Testis (tissue), 3 donors: ENCODE measurements around the gene GPR17. TPM values are rescaled to one million over a fixed set of nuclear protein-coding genes. Genes with fewer than 3 reads are reported as not detected.

Experiments
- DNase-seq: peaks from one replicate; pipeline ENCODE4 v3.0.0-alpha.2; 2019
- H3K27ac ChIP-seq, 2 donors: fragments of 200-600 bp; sonication (generic); one replicate each; pipeline ENCODE4 v1.5.1; 2019
- H3K27me3 ChIP-seq: fragments of 200-600 bp; sonication (generic); one replicate; pipeline ENCODE4 v1.5.1; 2019
- H3K36me3 ChIP-seq: fragments of 200-600 bp; sonication (generic); one replicate; pipeline ENCODE4 v1.5.1; 2017; ENCODE audit warnings: low read depth; ENCODE audit errors: missing control alignments
- H3K4me1 ChIP-seq: fragments of 200-600 bp; sonication (generic); one replicate; pipeline ENCODE4 v1.5.1; 2019
- H3K4me3 ChIP-seq, 2 donors: fragments of 200-600 bp; sonication (generic); one replicate each; pipeline ENCODE4 v1.5.1; 2017 to 2019
- H3K9me3 ChIP-seq: fragments of 200-600 bp; sonication (generic); one replicate; pipeline ENCODE4 v1.5.1; 2017
- POLR2A ChIP-seq: fragments of 450-650 bp; IDR thresholded peaks from one replicate; pipeline ENCODE4 v1.6.1; 2017; ENCODE audit warnings: antibody characterized with exemption, mild to moderate bottlenecking, moderate library complexity
- WGBS, 2 donors: methylation state at CpG; one replicate each; pipeline ENCODE4 v1.1.5; 2018; 5-methylcytosine and 5-hydroxymethylcytosine counted together
- intact Hi-C: fragments of 100-400 bp; cut with DNase I; formaldehyde crosslinking; loops from one replicate; pipeline ENCODE4 v1.15.1; 2023; ENCODE audit warnings: low total_unique reads
- polyA plus RNA-seq: library from polyadenylated mRNA; stranded (reverse); fragments of 350-450 nt; fragmentation: Illumina TruSeq; extraction: RNeasy Lipid Tissue Mini Kit (QIAGEN cat#74804); gene quantifications from one replicate; pipeline ENCODE4 v1.2.3, GENCODE V29; 2014; ENCODE audit warnings: low read depth, low replicate concordance; ENCODE audit not compliant: insufficient read depth
- total RNA-seq, 2 donors: library from RNA; depleted of rRNA; stranded (reverse); fragments of >200 nt; gene quantifications; one replicate each; pipeline ENCODE4 v1.2.3, GENCODE V29; 2016
- TF ChIP-seq, protein P1 (sequence below), 3 experiments: fragments of 450-650 bp in 2 of 3; fragments of 200-600 bp in 1 of 3; sonication (generic) in 1 of 3; IDR thresholded peaks; one replicate each; pipeline ENCODE4 v1.5.1; 2016 to 2019; ENCODE audit warnings: antibody characterized with exemption in 3 of 3, mild to moderate bottlenecking in 2 of 3, moderate library complexity in 1 of 3

GPR17 gene
- total and polyA plus RNA-seq, 3 donors from 2014 or later, result 0.25 to 0.29 TPM; not detected in 1

DNA sequence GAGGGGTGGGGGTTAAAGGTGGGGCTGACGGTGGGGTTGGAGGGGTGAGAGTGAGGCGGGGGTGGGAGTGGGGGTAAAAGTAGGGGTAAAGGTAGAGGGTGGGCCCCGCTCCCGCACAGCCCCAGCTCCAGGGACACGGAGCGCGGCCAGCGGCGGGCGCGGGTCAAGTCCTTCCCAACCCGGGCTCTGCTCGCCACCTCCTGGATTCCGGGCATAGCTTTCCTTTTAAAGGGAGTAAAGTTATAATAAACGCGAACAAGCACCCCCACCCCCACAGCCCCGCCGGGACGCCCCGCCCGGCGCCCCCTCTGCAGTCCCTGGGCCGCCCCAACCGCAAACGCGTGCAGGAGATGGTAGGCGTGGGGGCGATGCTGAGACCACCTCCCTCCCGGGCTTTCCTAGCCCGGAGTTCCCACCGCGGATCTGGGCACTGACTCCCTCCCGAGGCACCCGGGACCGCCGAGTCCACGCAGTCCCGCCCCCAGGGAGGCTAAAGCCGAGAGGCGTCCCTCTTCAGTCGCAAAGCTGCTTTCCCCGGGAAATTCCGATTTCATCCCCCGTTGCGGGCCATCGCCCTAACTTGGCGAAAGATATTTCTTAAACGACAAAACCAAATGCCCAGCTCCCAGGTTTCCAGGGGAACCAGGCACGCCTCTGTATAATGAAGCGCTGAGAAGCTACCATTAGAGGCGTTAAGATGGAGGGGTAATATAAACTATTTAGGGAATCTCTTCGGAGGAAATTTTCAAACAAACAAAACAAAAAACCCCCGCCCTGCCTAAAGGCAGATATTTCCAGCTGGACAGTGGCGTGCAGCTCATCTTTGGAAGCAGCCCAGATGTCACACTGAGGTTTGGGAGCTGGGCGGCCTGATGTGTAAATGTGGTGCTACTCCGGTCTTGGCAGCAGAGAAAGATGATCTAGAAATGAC, 29.6 kb downstream of the GPR17 start, which contains the start of gene LIMS2:
TSS of gene LIMS2 (minus strand) at position 200 of the 931 bp plus-strand sequence. CDS start 506 bp downstream, outside the sequence.
- H3K27me3 ChIP-seq, result no peaks in the 10 kb centered on the region
- H3K27ac ChIP-seq, result peak within 1 kb of the TSS in 1 of 2 donors; percentile 68
- WGBS, 2 donors, result 1 to 2% methylated on average over 28 to 53 of the region's 56 CpGs
- H3K4me3 ChIP-seq, result peak within 1 kb of the TSS; percentile 61 to 64
- H3K36me3 ChIP-seq, result no peaks in the 10 kb centered on the region
- TF ChIP-seq, protein P1, sequence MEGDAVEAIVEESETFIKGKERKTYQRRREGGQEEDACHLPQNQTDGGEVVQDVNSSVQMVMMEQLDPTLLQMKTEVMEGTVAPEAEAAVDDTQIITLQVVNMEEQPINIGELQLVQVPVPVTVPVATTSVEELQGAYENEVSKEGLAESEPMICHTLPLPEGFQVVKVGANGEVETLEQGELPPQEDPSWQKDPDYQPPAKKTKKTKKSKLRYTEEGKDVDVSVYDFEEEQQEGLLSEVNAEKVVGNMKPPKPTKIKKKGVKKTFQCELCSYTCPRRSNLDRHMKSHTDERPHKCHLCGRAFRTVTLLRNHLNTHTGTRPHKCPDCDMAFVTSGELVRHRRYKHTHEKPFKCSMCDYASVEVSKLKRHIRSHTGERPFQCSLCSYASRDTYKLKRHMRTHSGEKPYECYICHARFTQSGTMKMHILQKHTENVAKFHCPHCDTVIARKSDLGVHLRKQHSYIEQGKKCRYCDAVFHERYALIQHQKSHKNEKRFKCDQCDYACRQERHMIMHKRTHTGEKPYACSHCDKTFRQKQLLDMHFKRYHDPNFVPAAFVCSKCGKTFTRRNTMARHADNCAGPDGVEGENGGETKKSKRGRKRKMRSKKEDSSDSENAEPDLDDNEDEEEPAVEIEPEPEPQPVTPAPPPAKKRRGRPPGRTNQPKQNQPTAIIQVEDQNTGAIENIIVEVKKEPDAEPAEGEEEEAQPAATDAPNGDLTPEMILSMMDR (IDR thresholded peaks at IDR 0.05), result peak in 1 of 3 experiments; percentile 7
- TF ChIP-seq POLR2A, result no peak
- peak; percentile 21 for DNase-seq
- no peaks in the 10 kb centered on the region for H3K9me3 ChIP-seq
- intact Hi-C loops, result no loop called here
- H3K4me1 ChIP-seq, result no peaks in the 10 kb centered on the region

- Histone ChIP-seq H3K36me3 (no peaks in the 10 kb centered on the region), H3K27ac (no peak overlapping the region), H3K27me3 (no peaks in the 10 kb centered on the region), H3K9me3 (no peaks in the 10 kb centered on the region), H3K4me3 (no peak overlapping the region), H3K4me1 (peaks cover 8% of the 10 kb centered on the region)
- TF ChIP-seq, protein P1 (IDR thresholded peaks at IDR 0.05), result no peak
- no peak for TF ChIP-seq POLR2A
- 85 to 94% methylated on average over 1 to 2 of the region's 2 CpGs for WGBS, 2 donors
- peak; percentile 10 for DNase-seq
- intact Hi-C loops, result no loop called here
These were observed 31.0 kb downstream of the GPR17 start for GRCh38 chr2:127676906-127677305.

- H3K9me3 ChIP-seq, result no peaks in the 10 kb centered on the region
- no peak overlapping the region for H3K27ac ChIP-seq
- no peaks in the 10 kb centered on the region for H3K36me3 ChIP-seq
- H3K4me3 ChIP-seq, result no peak overlapping the region
- H3K4me1 ChIP-seq, result peaks cover 8% of the 10 kb centered on the region
- WGBS, 2 donors, result 92 to 96% methylated on average over 10 of the region's 10 CpGs
- H3K27me3 ChIP-seq, result no peaks in the 10 kb centered on the region
- intact Hi-C loops, result no loop called here
- no peak for DNase-seq
- TF ChIP-seq, protein P1 (IDR thresholded peaks at IDR 0.05), result no peak
These were observed 32.6 kb downstream of the GPR17 start for GRCh38 chr2:127678531-127678930.

GRCh38 chr2:127678991-127679390, 33.0 kb downstream of the GPR17 start:
- intact Hi-C loops, result no loop called here
- Histone ChIP-seq H3K27ac (no peak overlapping the region), H3K36me3 (no peaks in the 10 kb centered on the region), H3K9me3 (no peaks in the 10 kb centered on the region), H3K4me1 (peaks cover 10% of the 10 kb centered on the region), H3K27me3 (no peaks in the 10 kb centered on the region), H3K4me3 (no peak overlapping the region)
- no peak for TF ChIP-seq POLR2A
- DNase-seq, result no peak
- 91 to 92% methylated on average over 5 to 6 of the region's 6 CpGs for WGBS, 2 donors

DNA sequence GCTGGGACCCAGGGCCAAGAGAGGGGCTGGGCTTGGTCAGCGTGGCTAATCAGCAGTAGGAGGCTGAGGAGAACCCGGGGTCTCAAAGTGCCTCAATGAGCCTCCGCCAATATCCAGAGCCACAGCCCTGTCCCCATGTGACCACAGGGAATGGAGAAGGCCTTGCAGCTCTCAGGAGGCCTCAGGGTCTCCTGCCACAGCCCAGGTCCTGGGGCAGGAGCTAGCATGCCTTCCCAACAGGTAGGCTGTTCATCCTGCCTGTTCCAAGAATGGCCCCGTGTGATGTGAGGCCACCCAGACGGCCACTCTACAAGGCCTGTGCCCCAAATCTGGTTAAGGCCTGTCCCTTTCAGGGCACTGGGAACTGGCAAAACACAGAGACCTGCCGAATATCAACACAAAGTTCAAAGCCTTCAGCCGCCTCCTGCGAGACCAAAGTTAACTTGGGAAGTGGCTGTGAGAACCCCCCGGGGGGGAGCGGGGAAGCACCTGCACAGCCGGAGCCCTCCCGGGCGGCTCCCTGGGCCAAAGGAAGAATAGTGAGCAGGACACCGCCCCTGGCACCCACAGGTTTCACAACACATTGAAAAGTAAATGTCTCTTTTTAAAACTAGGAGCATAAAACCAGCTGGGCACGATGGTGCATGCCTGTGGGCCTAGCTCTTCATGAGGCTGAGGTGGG, 33.9 kb downstream of the GPR17 start:
- Histone ChIP-seq H3K9me3 (no peaks in the 10 kb centered on the region), H3K27me3 (no peaks in the 10 kb centered on the region), H3K36me3 (no peaks in the 10 kb centered on the region), H3K27ac (no peak overlapping the region), H3K4me1 (peaks cover 10% of the 10 kb centered on the region), H3K4me3 (no peak overlapping the region)
- WGBS, 2 donors, result 87 to 89% methylated on average over 12 to 15 of the region's 15 CpGs
- no peak for DNase-seq
- intact Hi-C loops, result no loop called here
- TF ChIP-seq, protein P1 (IDR thresholded peaks at IDR 0.05), result no peak
- no peak for TF ChIP-seq POLR2A
